Neural cell (in vitro differentiated cells): ENCODE results near the gene TFEB.

Experiments
- CTCF ChIP-seq: fragments of 450-650 bp; IDR thresholded peaks from 2 replicates; pipeline ENCODE4 v1.5.1; 2014; ENCODE audit warnings: antibody characterized with exemption, mild to moderate bottlenecking, moderate library complexity; ENCODE audit not compliant: poor library complexity, severe bottlenecking
- EP300 ChIP-seq: fragments of 450-650 bp; conservative IDR thresholded peaks from 2 replicates; pipeline ENCODE4 v1.6.1; 2014; ENCODE audit warnings: antibody characterized with exemption, mild to moderate bottlenecking, moderate library complexity; ENCODE audit not compliant: poor library complexity, severe bottlenecking
- EZH2 ChIP-seq: fragments of 200-600, 300-800 bp; shearing (Covaris generic), sonication (generic); IDR thresholded peaks from 2 replicates; pipeline ENCODE4 v1.6.1; 2014; ENCODE audit warnings: antibody characterized with exemption, low read length, borderline replicate concordance, mild to moderate bottlenecking; ENCODE audit not compliant: insufficient read depth, poor library complexity, severe bottlenecking
- MXI1 ChIP-seq: fragments of 450-650 bp; conservative IDR thresholded peaks from 2 replicates; pipeline ENCODE4 v1.6.1; 2014; ENCODE audit warnings: antibody characterized with exemption, mild to moderate bottlenecking; ENCODE audit not compliant: poor library complexity, severe bottlenecking
- POLR2AphosphoS5 ChIP-seq: IDR thresholded peaks from 2 replicates; pipeline ENCODE4 v1.6.1; 2012
- RAD21 ChIP-seq: fragments of 450-650 bp; conservative IDR thresholded peaks from 2 replicates; pipeline ENCODE4 v1.6.1; 2014; ENCODE audit warnings: antibody characterized with exemption, mild to moderate bottlenecking, moderate library complexity
- SMC3 ChIP-seq: fragments of 450-650 bp; conservative IDR thresholded peaks from 2 replicates; pipeline ENCODE4 v1.6.1; 2014; ENCODE audit warnings: antibody characterized with exemption, mild to moderate bottlenecking, moderate library complexity; ENCODE audit not compliant: poor library complexity
- TAF1 ChIP-seq: IDR thresholded peaks from 2 replicates; pipeline ENCODE4 v1.6.1; 2012; ENCODE audit warnings: low read depth

DNA sequence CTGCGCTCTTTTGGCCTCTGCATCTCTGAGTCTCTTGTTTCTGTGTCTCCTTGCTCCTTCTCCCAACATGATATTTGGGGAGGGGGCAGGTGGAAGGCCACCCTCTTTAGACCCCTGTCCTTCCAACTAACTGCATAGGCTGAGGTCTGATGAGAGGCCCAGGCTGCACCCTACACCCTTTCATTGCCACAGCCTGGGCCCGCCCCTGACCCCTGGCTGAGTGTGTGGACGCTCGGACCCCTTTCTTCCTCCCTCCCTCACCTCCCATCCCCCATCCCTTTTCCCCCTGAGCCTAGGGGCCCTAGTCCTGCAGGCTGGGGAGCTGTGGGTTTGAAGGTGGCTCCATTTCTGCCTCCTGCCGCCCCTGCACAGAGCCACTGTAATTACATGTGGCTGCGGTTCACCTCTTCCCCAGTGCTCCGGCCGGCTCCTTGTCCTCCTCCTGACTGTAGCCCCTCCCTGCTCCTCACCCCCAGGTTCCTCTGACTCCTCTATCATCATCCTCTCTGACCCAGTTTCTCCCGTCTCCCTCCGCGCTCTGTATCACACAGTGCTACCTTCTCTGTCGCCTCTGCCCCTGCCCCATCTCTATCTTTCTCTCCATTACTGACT, 90.3 kb downstream of the TFEB start:
- TF ChIP-seq EZH2, result no peak
- no peak for TF ChIP-seq EP300
- TF ChIP-seq TAF1, result no peak
- TF ChIP-seq SMC3, result no peak
- no peak for TF ChIP-seq RAD21
- no peak for TF ChIP-seq CTCF
- TF ChIP-seq MXI1, result no peak
- no peak for TF ChIP-seq POLR2AphosphoS5
